GM12892 (cell line): ENCODE measurements around the gene SUV39H1.
"Not testable (repeated sequence)": the region's sequence is repeated elsewhere in the genome, so short reads cannot be mapped to it uniquely, and the experiment has no call there.

Source experiments
- POLR2A ChIP-seq: IDR thresholded peaks from 2 replicates; pipeline ENCODE4 v1.6.1; 2011; ENCODE audit warnings: low read depth, low read length, control low read depth
- POLR2AphosphoS5 ChIP-seq: IDR thresholded peaks from 2 replicates; pipeline ENCODE4 v1.6.1; 2011; ENCODE audit warnings: low read depth, low read length, control low read depth
- TAF1 ChIP-seq: IDR thresholded peaks from 2 replicates; pipeline ENCODE4 v1.6.1; 2011; ENCODE audit warnings: low read depth, mild to moderate bottlenecking, control low read depth, low read length, borderline replicate concordance

GRCh38 chrX:48654746-48655145, 41.8 kb upstream of the SUV39H1 start:
- TF ChIP-seq POLR2AphosphoS5, POLR2A, TAF1: not testable (repeated sequence)
